GM18867 (cell line): ENCODE data around the gene DIAPH3.
"Not testable (repeated sequence)": the region's sequence is repeated elsewhere in the genome, so short reads cannot be mapped to it uniquely, and the experiment has no call there.

Experiments
- ATAC-seq: cut with Tn5 transposase; IDR thresholded peaks from one replicate; pipeline ENCODE4 v1.9.1; 2021; ENCODE audit warnings: mild to moderate bottlenecking, moderate library complexity; ENCODE audit not compliant: unreplicated experiment

DIAPH3 gene, protein sequence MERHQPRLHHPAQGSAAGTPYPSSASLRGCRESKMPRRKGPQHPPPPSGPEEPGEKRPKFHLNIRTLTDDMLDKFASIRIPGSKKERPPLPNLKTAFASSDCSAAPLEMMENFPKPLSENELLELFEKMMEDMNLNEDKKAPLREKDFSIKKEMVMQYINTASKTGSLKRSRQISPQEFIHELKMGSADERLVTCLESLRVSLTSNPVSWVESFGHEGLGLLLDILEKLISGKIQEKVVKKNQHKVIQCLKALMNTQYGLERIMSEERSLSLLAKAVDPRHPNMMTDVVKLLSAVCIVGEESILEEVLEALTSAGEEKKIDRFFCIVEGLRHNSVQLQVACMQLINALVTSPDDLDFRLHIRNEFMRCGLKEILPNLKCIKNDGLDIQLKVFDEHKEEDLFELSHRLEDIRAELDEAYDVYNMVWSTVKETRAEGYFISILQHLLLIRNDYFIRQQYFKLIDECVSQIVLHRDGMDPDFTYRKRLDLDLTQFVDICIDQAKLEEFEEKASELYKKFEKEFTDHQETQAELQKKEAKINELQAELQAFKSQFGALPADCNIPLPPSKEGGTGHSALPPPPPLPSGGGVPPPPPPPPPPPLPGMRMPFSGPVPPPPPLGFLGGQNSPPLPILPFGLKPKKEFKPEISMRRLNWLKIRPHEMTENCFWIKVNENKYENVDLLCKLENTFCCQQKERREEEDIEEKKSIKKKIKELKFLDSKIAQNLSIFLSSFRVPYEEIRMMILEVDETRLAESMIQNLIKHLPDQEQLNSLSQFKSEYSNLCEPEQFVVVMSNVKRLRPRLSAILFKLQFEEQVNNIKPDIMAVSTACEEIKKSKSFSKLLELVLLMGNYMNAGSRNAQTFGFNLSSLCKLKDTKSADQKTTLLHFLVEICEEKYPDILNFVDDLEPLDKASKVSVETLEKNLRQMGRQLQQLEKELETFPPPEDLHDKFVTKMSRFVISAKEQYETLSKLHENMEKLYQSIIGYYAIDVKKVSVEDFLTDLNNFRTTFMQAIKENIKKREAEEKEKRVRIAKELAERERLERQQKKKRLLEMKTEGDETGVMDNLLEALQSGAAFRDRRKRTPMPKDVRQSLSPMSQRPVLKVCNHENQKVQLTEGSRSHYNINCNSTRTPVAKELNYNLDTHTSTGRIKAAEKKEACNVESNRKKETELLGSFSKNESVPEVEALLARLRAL

GRCh38 chr13:60163478-60164233, at the start of gene DIAPH3:
Gene DIAPH3, minus strand, starts transcription at chr13:60163928. Its CDS starts 162 bp downstream, at chr13:60163766.
- ATAC-seq = peak; percentile 100

DNA sequence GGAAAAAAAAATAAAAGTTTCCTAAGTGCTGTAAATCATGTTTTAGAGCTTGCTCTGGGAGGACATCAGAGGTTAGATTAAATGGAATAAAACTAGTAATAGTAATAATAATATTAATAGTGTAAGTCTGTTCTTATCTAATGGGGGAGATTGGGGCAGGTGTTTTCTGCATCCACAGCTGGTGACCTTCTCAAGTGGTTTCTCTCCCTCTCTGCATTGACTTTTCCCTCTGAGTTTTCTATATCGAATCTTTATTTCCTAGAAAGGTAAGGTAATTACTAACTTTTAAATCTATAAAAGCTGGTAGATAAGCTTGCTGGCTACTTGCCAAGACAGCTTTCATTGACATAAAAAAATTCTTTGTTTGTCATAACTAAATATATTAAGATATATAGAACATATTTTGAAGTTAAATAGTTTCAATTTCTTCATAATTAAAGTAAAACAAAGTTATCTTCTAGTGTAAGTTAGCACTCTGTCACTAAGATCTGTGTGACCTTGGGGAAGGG, 49.6 kb upstream of the DIAPH3 start:
- ATAC-seq = no peak

GRCh38 chr13:60211548-60211947, 47.8 kb upstream of the DIAPH3 start:
- no peak for ATAC-seq

DNA sequence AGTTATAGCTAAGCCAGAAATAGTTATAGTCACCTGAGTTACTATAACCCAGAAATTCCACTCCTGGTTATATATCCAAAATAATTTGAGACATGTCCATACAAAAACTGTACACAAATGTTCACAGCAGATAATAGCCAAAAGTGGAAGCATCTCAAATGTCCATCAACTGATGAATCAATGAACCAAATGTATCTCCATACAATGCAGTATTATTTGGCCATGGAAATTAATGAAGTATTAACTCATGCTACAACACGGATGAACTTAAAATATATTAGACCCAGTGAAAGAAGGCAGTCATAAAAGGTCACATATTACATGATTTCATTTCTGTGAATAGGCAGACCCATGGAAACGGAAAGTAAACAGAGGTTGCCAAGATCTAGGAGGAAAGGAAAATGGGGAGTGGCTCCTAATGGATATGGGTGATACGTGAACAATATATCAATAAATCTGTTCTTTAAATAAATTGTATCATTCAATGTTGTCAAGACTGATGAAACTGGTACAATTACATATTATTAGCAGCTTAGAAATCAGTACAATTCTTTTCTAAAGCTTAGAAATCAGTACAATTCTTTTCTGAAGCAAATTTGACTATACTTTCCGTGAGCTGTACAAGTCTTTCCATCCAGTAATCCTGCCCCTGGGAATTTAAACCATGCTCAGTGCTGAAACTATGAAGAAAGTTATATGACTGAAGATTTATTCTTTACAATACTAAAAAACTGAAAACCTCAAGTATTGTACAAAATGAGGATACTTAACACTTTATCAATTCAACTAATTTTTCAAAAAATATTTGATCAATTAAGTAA, 47.0 kb upstream of the DIAPH3 start:
- ATAC-seq = no peak

DNA sequence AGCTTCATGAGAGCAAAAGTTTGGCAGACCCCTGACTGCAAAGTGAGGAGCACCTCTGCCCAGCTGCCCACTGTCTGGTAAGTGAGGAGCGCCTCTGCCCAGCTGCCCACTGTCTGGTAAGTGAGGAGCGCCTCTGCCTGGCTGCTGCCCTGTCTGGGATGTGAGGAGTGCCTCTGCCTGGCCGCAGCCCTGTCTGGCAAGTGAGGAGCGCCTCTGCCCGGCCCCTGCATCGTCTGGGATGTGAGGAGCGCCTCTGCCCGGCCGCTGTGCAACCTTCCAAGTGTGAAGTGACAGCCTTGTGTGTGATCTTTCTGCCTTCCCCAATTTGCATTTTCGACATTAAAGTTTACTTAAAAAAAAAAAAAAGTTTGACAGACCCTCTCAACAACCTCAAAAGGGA, 41.8 kb upstream of the DIAPH3 start:
- not testable (repeated sequence) for ATAC-seq

GRCh38 chr13:60201286-60201685, 37.6 kb upstream of the DIAPH3 start:
- ATAC-seq = no peak

GRCh38 chr13:60195893-60196292, 32.2 kb upstream of the DIAPH3 start:
- ATAC-seq = not testable (repeated sequence)

- no peak for ATAC-seq
Measured at GRCh38 chr13:60182907-60183306, 19.2 kb upstream of the DIAPH3 start.

DNA sequence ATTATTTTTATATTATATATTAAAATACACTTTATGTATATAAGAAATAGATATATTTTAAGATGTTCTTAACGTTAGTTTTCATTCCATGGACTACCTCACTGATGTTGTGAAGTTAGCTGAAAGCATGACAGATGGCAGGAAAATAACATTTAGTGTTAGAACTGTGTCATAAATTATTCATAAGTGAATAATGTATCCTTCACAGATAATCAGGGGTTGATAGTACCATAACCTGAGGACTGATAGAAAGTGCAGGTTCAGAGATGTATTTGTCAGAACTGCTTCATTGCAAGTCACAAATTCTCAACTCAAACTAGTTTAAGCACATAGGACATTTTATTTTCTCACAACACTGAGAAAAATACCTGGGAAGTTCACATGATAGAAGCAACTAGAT, 14.6 kb upstream of the DIAPH3 start:
- ATAC-seq = no peak

DNA sequence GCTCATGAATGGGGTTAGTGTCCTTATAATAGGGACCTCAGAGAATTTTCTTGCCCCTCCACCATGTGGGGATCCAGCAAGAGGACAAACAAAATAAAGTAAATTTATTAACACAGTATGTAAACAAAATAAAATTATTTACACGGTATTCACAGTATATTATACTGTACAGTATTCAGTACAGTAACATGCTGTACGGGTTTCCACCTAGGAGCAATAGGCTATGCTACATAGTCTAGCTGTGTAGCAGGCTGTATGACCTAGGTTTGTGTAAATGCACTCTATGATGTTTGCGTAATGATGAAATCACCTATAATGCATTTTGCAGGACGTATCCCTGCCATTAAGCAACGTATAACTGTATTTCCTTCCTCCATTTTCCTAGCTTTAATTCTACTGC, 11.8 kb upstream of the DIAPH3 start:
- no peak for ATAC-seq

GRCh38 chr13:60174113-60174512, 10.4 kb upstream of the DIAPH3 start:
- ATAC-seq = no peak

- no peak for ATAC-seq
Measured at GRCh38 chr13:60172111-60172510, 8.4 kb upstream of the DIAPH3 start.

DNA sequence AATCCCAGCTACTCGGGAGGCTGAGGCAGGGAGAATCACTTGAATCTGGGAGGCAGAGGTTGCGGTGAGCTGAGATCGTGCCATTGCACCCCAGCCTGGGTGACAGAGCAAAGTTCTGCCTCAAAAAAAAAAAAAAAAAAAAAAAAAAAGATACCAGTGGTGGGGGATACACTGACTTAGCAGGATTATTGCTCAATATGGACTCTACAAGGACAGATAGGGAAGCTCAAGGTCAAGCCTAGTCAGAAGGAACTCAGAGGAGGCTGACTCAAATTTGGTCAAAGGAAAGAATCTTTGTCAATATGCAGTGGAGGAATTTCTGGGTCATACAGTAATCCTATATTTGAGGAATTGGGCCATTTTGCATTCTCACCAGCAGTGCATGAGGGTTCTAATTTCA, 6.7 kb upstream of the DIAPH3 start:
- ATAC-seq = no peak

DNA sequence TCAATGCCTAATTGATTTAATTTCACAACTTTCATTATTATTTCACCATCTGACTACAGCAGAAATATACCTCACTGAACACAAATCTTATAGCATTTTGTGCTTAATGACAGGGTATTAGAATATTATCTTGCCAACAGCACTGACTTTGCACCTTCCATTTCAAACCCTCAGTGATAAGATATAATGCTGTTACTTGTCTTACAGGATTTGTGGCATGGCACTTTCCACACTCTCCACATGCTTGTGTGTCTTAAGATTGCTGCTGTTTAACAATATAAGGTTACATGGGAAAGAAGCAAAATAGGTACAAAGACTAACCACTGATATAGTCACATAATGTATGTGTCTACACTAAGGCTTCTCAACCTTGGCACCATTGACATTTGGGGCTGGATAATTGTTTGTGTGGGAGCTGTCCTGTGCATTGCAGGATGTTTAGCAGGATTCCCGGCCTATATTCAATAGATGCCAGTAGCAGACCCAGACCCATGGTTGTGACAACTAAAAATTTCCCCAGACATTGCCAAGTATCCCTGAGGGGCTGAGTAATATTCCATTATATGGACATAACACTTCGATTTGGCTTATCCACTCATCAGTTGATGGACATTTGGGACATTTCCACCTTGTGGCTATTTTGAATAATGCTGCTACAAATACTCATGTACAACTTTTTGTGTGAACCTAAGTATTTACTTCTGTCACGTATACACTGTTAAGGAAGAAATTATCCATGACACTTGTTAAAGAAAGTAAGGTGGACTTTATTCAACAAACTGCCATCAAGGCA, 5.7 kb upstream of the DIAPH3 start:
- ATAC-seq = no peak

GRCh38 chr13:60167121-60167520, 3.4 kb upstream of the DIAPH3 start:
- ATAC-seq = no peak

DNA sequence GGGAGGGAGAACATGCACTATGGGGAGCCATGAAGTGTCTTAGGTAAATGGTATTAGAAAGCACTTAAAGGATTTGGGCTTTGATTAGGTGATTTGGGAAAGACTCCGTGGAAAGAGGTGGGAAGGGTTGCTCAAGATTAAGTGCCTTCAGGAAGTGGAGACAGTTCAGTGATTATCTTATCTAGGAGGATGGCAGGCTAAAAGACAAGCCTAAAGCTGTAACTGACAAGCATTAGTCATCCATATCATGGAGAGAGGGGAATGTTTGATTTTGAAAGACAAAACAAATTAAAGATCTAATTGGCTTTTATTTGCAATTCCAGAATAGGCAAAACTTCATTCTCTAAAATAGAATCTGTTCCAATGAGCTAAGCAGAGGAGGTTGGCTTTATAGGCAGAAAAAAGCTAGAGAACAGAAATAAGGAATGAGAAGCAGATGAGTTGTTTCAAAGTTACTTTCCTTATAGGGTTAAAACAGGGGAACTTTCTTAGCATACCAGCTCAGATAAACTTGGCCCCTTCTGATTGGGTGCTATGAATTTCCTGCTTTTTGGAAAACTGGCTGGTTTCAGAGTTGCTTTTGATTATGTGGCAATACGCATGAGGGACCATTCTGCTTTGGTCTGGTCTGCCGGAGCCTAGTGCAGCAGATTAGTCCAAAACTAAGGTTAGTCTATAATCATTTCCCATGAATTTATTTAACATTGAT, 1.8 kb upstream of the DIAPH3 start:
- no peak for ATAC-seq

- ATAC-seq = peak; percentile 29
Measured at GRCh38 chr13:60164234-60164889, 634 bp upstream of the DIAPH3 start.

- ATAC-seq = no peak
Measured at GRCh38 chr13:60162096-60162495, 1.6 kb downstream of the DIAPH3 start.
